Panc1 (cell line): ENCODE data around the gene CRB3. TPM values are rescaled to one million over a fixed set of nuclear protein-coding genes. Genes with fewer than 3 reads are reported as not detected.
A peak's percentile ranks its signal among the peaks of the same experiment; 100 is the strongest.

Experiments
- ATAC-seq: fragments of 200-7000 bp; cut with Tn5 transposase; 2 replicates; pipeline ENCODE4 v1.9.1; 2020; ENCODE audit warnings: mild to moderate bottlenecking, moderate library complexity
- BruUV-seq: library from RNA; stranded (reverse); fragments of 400-500 nt; replicated peaks from 2 replicates; lab custom pipeline; 2021; lab: Mats Ljungman, UMichigan
- CTCF ChIA-PET: fragments of 300-600 bp; sonication (Branson Sonifier 250); formaldehyde crosslinking; loops from one replicate; lab custom pipeline; 2022; ENCODE audit warnings: antibody characterized with exemption; lab: Charles Lee
- POLR2A ChIA-PET: fragments of 300-600 bp; sonication (Branson Sonifier 250); formaldehyde crosslinking; loops from one replicate; lab custom pipeline; 2022; ENCODE audit warnings: antibody characterized with exemption; lab: Charles Lee
- DNase-seq: peaks from one replicate; pipeline ENCODE4 v3.0.0-alpha.2; 2010; ENCODE audit warnings: low read depth, low spot score
- H3K27ac ChIP-seq: 2 replicates; pipeline ENCODE4 v1.5.1; 2011; ENCODE audit warnings: mild to moderate bottlenecking, low read length, inconsistent platforms
- H3K27me3 ChIP-seq: fragments of 200-500 bp; sonication (Bioruptor generic); 2 replicates; pipeline ENCODE4 v1.6.0; 2014; ENCODE audit warnings: low read length, inconsistent platforms; ENCODE audit not compliant: control insufficient read depth, insufficient read depth
- H3K36me3 ChIP-seq: fragments of 200-500 bp; sonication (Bioruptor generic); 2 replicates; pipeline ENCODE4 v1.5.1; 2014; ENCODE audit warnings: inconsistent platforms, mild to moderate bottlenecking, low read length, moderate library complexity; ENCODE audit not compliant: control insufficient read depth, insufficient read depth
- H3K4me1 ChIP-seq: 2 replicates; pipeline ENCODE4 v1.5.1; 2011; ENCODE audit warnings: inconsistent platforms, mild to moderate bottlenecking, low read length, moderate library complexity; ENCODE audit not compliant: control insufficient read depth, insufficient read depth
- H3K4me3 ChIP-seq, 2 experiments: 2 replicates each; pipeline ENCODE4 v1.5.1; 2011 to 2012; ENCODE audit warnings: low read depth in 2 of 2, low read length in 2 of 2, mild to moderate bottlenecking in 2 of 2, inconsistent platforms in 1 of 2, moderate library complexity in 1 of 2
- H3K9me3 ChIP-seq: fragments of 200-500 bp; sonication (Bioruptor generic); 2 replicates; pipeline ENCODE4 v1.5.1; 2014; ENCODE audit warnings: low read depth, mild to moderate bottlenecking, inconsistent platforms, low read length, moderate library complexity; ENCODE audit not compliant: control insufficient read depth, insufficient read depth
- CTCF ChIP-seq: fragments of 450-650 bp; IDR thresholded peaks from 2 replicates; pipeline ENCODE4 v1.5.1; 2017; ENCODE audit warnings: mild to moderate bottlenecking
- POLR2AphosphoS5 ChIP-seq: IDR thresholded peaks from 2 replicates; pipeline ENCODE4 v1.6.1; 2012; ENCODE audit warnings: mild to moderate bottlenecking, low read depth, low read length, moderate library complexity
- SIN3A ChIP-seq: IDR thresholded peaks from 2 replicates; pipeline ENCODE4 v1.6.1; 2012; ENCODE audit warnings: low read depth, mild to moderate bottlenecking, low read length, moderate library complexity, borderline replicate concordance; ENCODE audit not compliant: insufficient read depth
- TCF7L2 ChIP-seq: IDR thresholded peaks from 2 replicates; pipeline ENCODE4 v1.6.1; 2011; ENCODE audit warnings: mild to moderate bottlenecking, low read depth, low read length, inconsistent platforms
- in situ Hi-C: cut with HindIII; loops from 2 replicates; pipeline ENCODE4 v1.10.0; 2016; ENCODE audit warnings: low sequenced_read_pairs, low pct_unique_long_range_greater_than_20kb
- intact Hi-C: fragments of 100-400 bp; cut with micrococcal nuclease; formaldehyde crosslinking; loops from one replicate; pipeline ENCODE4 v1.10.0; 2022; ENCODE audit not compliant: unreplicated experiment
- total RNA-seq: library from RNA; stranded (reverse); gene quantifications from one replicate; pipeline ENCODE4 v1.2.1, GENCODE V29; 2021; ENCODE audit not compliant: unreplicated experiment
- TF ChIP-seq, protein P1 (sequence below), 2 experiments: IDR thresholded peaks; 2 replicates each; pipeline ENCODE4 v1.6.1; 2011 to 2012; ENCODE audit warnings: low read depth in 2 of 2, control low read depth in 1 of 2, low read length in 1 of 2, mild to moderate bottlenecking in 1 of 2, moderate library complexity in 1 of 2; ENCODE audit not compliant: insufficient read depth in 1 of 2

Gene CRB3
- total RNA-seq, 1 experiment from 2014 or later: 0.21 TPM

GRCh38 chr19:6499052-6499790, 35.1 kb downstream of the CRB3 start:
- no TSS peak for BruUV-seq
- in situ Hi-C loops: no loop called here
- peaks cover 2% of the 10 kb centered on the region; the same call in 1 of the 2 replicates for H3K4me1 ChIP-seq
- H3K36me3 ChIP-seq: no peaks in the 10 kb centered on the region
- ATAC-seq: no peak
- no peaks in the 10 kb centered on the region; the same call in 1 of the 2 replicates for H3K27me3 ChIP-seq
- ChIA-PET CTCF (no interaction called here), POLR2A (no interaction called here)
- intact Hi-C loops: no loop called here
- H3K4me3 ChIP-seq: no peak overlapping the region
- H3K27ac ChIP-seq: no peak overlapping the region
- TF ChIP-seq CTCF (no peak), SIN3A (no peak), TCF7L2 (no peak), POLR2AphosphoS5 (no peak)
- TF ChIP-seq, protein P1, sequence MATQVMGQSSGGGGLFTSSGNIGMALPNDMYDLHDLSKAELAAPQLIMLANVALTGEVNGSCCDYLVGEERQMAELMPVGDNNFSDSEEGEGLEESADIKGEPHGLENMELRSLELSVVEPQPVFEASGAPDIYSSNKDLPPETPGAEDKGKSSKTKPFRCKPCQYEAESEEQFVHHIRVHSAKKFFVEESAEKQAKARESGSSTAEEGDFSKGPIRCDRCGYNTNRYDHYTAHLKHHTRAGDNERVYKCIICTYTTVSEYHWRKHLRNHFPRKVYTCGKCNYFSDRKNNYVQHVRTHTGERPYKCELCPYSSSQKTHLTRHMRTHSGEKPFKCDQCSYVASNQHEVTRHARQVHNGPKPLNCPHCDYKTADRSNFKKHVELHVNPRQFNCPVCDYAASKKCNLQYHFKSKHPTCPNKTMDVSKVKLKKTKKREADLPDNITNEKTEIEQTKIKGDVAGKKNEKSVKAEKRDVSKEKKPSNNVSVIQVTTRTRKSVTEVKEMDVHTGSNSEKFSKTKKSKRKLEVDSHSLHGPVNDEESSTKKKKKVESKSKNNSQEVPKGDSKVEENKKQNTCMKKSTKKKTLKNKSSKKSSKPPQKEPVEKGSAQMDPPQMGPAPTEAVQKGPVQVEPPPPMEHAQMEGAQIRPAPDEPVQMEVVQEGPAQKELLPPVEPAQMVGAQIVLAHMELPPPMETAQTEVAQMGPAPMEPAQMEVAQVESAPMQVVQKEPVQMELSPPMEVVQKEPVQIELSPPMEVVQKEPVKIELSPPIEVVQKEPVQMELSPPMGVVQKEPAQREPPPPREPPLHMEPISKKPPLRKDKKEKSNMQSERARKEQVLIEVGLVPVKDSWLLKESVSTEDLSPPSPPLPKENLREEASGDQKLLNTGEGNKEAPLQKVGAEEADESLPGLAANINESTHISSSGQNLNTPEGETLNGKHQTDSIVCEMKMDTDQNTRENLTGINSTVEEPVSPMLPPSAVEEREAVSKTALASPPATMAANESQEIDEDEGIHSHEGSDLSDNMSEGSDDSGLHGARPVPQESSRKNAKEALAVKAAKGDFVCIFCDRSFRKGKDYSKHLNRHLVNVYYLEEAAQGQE (IDR thresholded peaks at IDR 0.05; ENCODE audit: insufficient read depth in 1 of 2, low read depth in 2 of 2, low read length in 1 of 2): no peak
- no peaks in the 10 kb centered on the region for H3K9me3 ChIP-seq
- no peak for DNase-seq

- no peak overlapping the region for H3K27ac ChIP-seq
- BruUV-seq: no TSS peak
- POLR2A ChIA-PET: no interaction called here
- intact Hi-C loops: no loop called here
- peak overlapping the region in 1 of 2 experiments; percentile 49; a peak in 1 of 4 replicates for H3K4me3 ChIP-seq
- H3K9me3 ChIP-seq: no peaks in the 10 kb centered on the region
- H3K36me3 ChIP-seq: no peaks in the 10 kb centered on the region
- CTCF ChIA-PET: no interaction called here
- TF ChIP-seq CTCF: no peak
- TF ChIP-seq, protein P1 (IDR thresholded peaks at IDR 0.05; ENCODE audit: insufficient read depth in 1 of 2, low read depth in 2 of 2, low read length in 1 of 2): no peak
- TF ChIP-seq SIN3A: no peak
- no peak for TF ChIP-seq TCF7L2
- TF ChIP-seq POLR2AphosphoS5: no peak
- DNase-seq (no peak), ATAC-seq (no peak)
- H3K27me3 ChIP-seq: no peaks in the 10 kb centered on the region; the same call in 1 of the 2 replicates
- H3K4me1 ChIP-seq: peaks cover 2% of the 10 kb centered on the region; the same call in 1 of the 2 replicates
- in situ Hi-C loops: no loop called here
Observed at GRCh38 chr19:6500837-6501739, 37.0 kb downstream of the CRB3 start.
